Neuronal stem cell (in vitro differentiated cells): ENCODE results near the gene COG5.

Experiments
- DNase-seq: peaks from one replicate; pipeline ENCODE4 v3.0.0-alpha.2; 2013; ENCODE audit warnings: low spot score
- H2AFZ ChIP-seq: one replicate; pipeline ENCODE4 v1.6.1; 2013; ENCODE audit warnings: mild to moderate bottlenecking, low read length, inconsistent platforms
- H2AK5ac ChIP-seq: 2 replicates; pipeline ENCODE4 v1.6.1; 2013; ENCODE audit warnings: low read depth, mild to moderate bottlenecking, inconsistent platforms, low read length, moderate library complexity, mixed read lengths
- H2BK120ac ChIP-seq: 2 replicates; pipeline ENCODE4 v1.6.1; 2013; ENCODE audit warnings: low read depth, mild to moderate bottlenecking, inconsistent platforms, low read length, moderate library complexity, mixed read lengths
- H2BK12ac ChIP-seq: one replicate; pipeline ENCODE4 v1.6.1; 2013; ENCODE audit warnings: low read length, inconsistent platforms
- H2BK15ac ChIP-seq: 2 replicates; pipeline ENCODE4 v1.6.1; 2013; ENCODE audit warnings: mild to moderate bottlenecking, low read length, inconsistent platforms, mixed read lengths
- H2BK5ac ChIP-seq: one replicate; pipeline ENCODE4 v1.6.1; 2013; ENCODE audit warnings: inconsistent platforms, mild to moderate bottlenecking, low read length, moderate library complexity
- H3K14ac ChIP-seq: one replicate; pipeline ENCODE4 v1.6.1; 2013; ENCODE audit warnings: low read length, inconsistent platforms
- H3K18ac ChIP-seq: 2 replicates; pipeline ENCODE4 v1.6.1; 2013; ENCODE audit warnings: low read length, inconsistent platforms
- H3K23ac ChIP-seq: 2 replicates; pipeline ENCODE4 v1.6.1; 2013; ENCODE audit warnings: low read depth, mild to moderate bottlenecking, mixed read lengths, low read length, inconsistent platforms; ENCODE audit not compliant: poor library complexity
- H3K27ac ChIP-seq: replicated peaks from 3 replicates; pipeline ENCODE4 v1.5.1; 2013; ENCODE audit warnings: low read length, inconsistent platforms
- H3K27me3 ChIP-seq, 3 experiments: 2 replicates each; pipeline ENCODE4 v1.6.1; 2013; ENCODE audit warnings: low read length in 3 of 3, mild to moderate bottlenecking in 2 of 3, inconsistent platforms in 1 of 3, low read depth in 1 of 3, mixed read lengths in 1 of 3, moderate library complexity in 1 of 3; ENCODE audit not compliant: control insufficient read depth in 3 of 3, insufficient read depth in 3 of 3
- H3K36me3 ChIP-seq, 2 donors: replicated peaks in 1 of 2; 2 replicates each; pipeline ENCODE4 v1.6.1; 2013; ENCODE audit warnings: low read length in 2 of 2; ENCODE audit not compliant: control insufficient read depth in 2 of 2, insufficient read depth in 2 of 2
- H3K4ac ChIP-seq: 2 replicates; pipeline ENCODE4 v1.6.1; 2013; ENCODE audit warnings: inconsistent platforms, mild to moderate bottlenecking, low read length, moderate library complexity
- H3K4me1 ChIP-seq, 2 donors: 1 replicate in 1 of 2; 2 replicates in 1 of 2; pipeline ENCODE4 v1.6.1; 2013; ENCODE audit warnings: low read length in 2 of 2, low read depth in 1 of 2; ENCODE audit not compliant: control insufficient read depth in 2 of 2, insufficient read depth in 1 of 2
- H3K4me2 ChIP-seq: one replicate; pipeline ENCODE4 v1.6.1; 2013; ENCODE audit warnings: mild to moderate bottlenecking, low read length, inconsistent platforms; ENCODE audit not compliant: insufficient read depth, poor library complexity, severe bottlenecking
- H3K4me3 ChIP-seq, 2 donors: 2 replicates each; pipeline ENCODE4 v1.5.1; 2013; ENCODE audit warnings: low read length in 2 of 2, mild to moderate bottlenecking in 2 of 2, inconsistent platforms in 1 of 2, moderate library complexity in 1 of 2
- H3K79me1 ChIP-seq: one replicate; pipeline ENCODE4 v1.6.1; 2013; ENCODE audit warnings: low read depth, mild to moderate bottlenecking, inconsistent platforms, low read length, moderate library complexity
- H3K9ac ChIP-seq: one replicate; pipeline ENCODE4 v1.6.1; 2013; ENCODE audit warnings: mild to moderate bottlenecking, low read depth, low read length, inconsistent platforms; ENCODE audit not compliant: poor library complexity
- H3K9me3 ChIP-seq, 2 donors: replicated peaks in 1 of 2; 2 replicates each; pipeline versions ENCODE3 to v1.6.1; 2013; ENCODE audit warnings: low read length in 2 of 2, mild to moderate bottlenecking in 2 of 2, inconsistent platforms in 1 of 2, low read depth in 1 of 2, mixed read lengths in 1 of 2, moderate library complexity in 1 of 2; ENCODE audit not compliant: control insufficient read depth in 2 of 2, insufficient read depth in 1 of 2
- H4K8ac ChIP-seq: one replicate; pipeline ENCODE4 v1.6.1; 2013; ENCODE audit warnings: low read depth, mild to moderate bottlenecking, inconsistent platforms, low read length, moderate library complexity
- H4K91ac ChIP-seq: one replicate; pipeline ENCODE4 v1.6.1; 2013; ENCODE audit warnings: low read length, low read depth, mild to moderate bottlenecking, inconsistent platforms; ENCODE audit not compliant: poor library complexity
- WGBS, 2 donors: extraction: QIAGEN DNeasy Blood & Tissue Kit; methylation state at CpG; one replicate each; pipeline ENCODE4 v1.1.7; 2013; ENCODE audit warnings: missing lambda C conversion rate in 2 of 2, mixed read lengths in 1 of 2; ENCODE audit not compliant: insufficient read length in 2 of 2, insufficient replicate concordance in 1 of 2; ENCODE audit errors: extremely low coverage in 2 of 2; 5-methylcytosine and 5-hydroxymethylcytosine counted together

The COG5 gene

DNA sequence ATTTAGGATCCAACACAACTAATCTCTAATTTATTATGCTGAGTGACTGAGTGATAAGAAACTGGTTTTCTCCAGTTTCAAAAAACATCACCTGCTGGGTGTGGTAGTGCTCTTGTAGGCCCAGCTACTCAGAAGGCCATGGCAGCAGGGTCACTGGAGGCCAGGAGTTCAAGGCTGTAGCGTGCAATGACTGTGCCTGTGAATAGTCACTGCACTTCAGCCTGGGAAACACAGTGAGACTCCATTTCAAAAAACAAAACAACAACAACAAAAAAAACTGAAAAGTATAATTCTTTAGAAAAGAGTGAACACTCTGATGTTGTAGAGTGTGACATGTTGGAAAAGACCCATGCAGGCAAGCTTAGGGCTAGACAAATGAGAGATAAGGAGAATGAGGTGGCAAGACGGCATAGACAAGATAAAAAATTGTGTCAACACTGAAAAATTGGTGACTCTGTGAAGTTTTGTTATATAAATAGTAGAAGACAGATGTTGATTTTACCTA lies 243.9 kb downstream of the COG5 start:
- Histone ChIP-seq H3K14ac (no peak overlapping the region), H3K4me1 (no peaks in the 10 kb centered on the region), H3K4me3 (no peak overlapping the region), H3K27ac (no peak overlapping the region), H3K4me2 (no peak overlapping the region), H3K27me3 (no peaks in the 10 kb centered on the region), H3K18ac (no peak overlapping the region), H2BK15ac (no peak overlapping the region), H2BK12ac (no peak overlapping the region), H3K9me3 (peaks cover 0 to 2% of the 10 kb centered on the region in 2 donors), H3K9ac (no peak overlapping the region), H2AK5ac (no peak overlapping the region), H3K36me3 (peaks cover 0 to 7% of the 10 kb centered on the region in 2 donors), H3K4ac (no peak overlapping the region), H3K23ac (no peak overlapping the region), H2BK5ac (no peak overlapping the region), H4K8ac (no peak overlapping the region), H2AFZ (no peak overlapping the region), H2BK120ac (no peak overlapping the region), H4K91ac (no peak overlapping the region), H3K79me1 (no peaks in the 10 kb centered on the region)
- WGBS, 2 donors: no CpG with 5 or more reads among the region's 2 CpGs
- DNase-seq: no peak

DNA sequence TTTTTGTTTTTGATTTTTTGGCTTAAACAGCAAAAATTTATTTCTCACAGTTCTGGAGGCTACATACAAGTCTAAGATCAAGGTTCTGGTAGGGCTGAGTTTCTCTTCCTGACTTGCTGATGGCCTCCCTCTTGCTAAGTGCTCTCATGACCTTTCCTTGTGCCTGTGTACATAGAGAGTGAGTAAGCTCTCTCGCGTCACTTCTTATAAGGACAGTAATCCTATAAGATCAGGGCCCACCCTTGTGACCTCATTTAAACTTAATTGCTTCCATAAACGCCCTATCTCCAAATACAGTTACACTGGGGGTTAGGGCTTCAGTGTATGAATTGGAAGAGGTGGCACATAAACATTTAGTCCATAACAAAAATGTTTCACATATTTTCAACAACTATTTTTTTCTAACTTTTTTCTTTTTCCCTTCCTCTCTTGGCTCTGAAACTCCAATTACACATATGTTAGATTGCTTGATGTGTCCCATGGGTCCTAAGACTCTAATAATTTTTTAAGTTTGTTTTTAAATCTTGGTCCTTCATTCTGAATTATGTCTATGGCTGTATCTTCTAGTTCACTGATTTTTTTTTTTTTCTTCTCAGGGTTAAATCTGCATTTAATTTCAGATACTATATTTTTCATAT lies 245.1 kb downstream of the COG5 start:
- Histone ChIP-seq H3K27me3 (no peaks in the 10 kb centered on the region), H4K8ac (no peak overlapping the region), H3K4me3 (no peak overlapping the region), H3K4me2 (no peak overlapping the region), H2BK12ac (no peak overlapping the region), H2AFZ (no peak overlapping the region), H3K4me1 (no peaks in the 10 kb centered on the region), H3K14ac (no peak overlapping the region), H2BK5ac (no peak overlapping the region), H4K91ac (no peak overlapping the region), H3K4ac (no peak overlapping the region), H3K79me1 (no peaks in the 10 kb centered on the region), H2BK120ac (no peak overlapping the region), H3K27ac (no peak overlapping the region), H2BK15ac (no peak overlapping the region), H2AK5ac (no peak overlapping the region), H3K9ac (no peak overlapping the region), H3K23ac (no peak overlapping the region), H3K18ac (no peak overlapping the region), H3K36me3 (peaks cover 0 to 3% of the 10 kb centered on the region in 2 donors), H3K9me3 (peaks cover 0 to 2% of the 10 kb centered on the region in 2 donors)
- DNase-seq: no peak
- WGBS, 2 donors: no CpG with 5 or more reads among the region's 3 CpGs

- Histone ChIP-seq H4K8ac (no peak overlapping the region), H3K18ac (no peak overlapping the region), H3K4me2 (no peak overlapping the region), H3K4me1 (peaks cover 0 to 1% of the 10 kb centered on the region in 2 donors), H2BK12ac (no peak overlapping the region), H4K91ac (no peak overlapping the region), H3K9me3 (no peaks in the 10 kb centered on the region), H3K4me3 (no peak overlapping the region), H3K9ac (no peak overlapping the region), H3K4ac (no peak overlapping the region), H2AK5ac (no peak overlapping the region), H3K27me3 (no peaks in the 10 kb centered on the region), H3K27ac (no peak overlapping the region), H3K23ac (no peak overlapping the region), H2BK120ac (no peak overlapping the region), H3K79me1 (no peaks in the 10 kb centered on the region), H2BK5ac (no peak overlapping the region), H3K14ac (no peak overlapping the region), H3K36me3 (no peaks in the 10 kb centered on the region), H2BK15ac (no peak overlapping the region), H2AFZ (no peak overlapping the region)
- WGBS, 2 donors: no CpG with 5 or more reads among the region's 1 CpG
- DNase-seq: no peak
Measured at GRCh38 chr7:107315716-107316220, 248.0 kb downstream of the COG5 start.

- no peak overlapping the region for H2BK15ac ChIP-seq
- no peak overlapping the region for H2BK12ac ChIP-seq
- H3K4me3 ChIP-seq: no peak overlapping the region
- no peak overlapping the region for H3K18ac ChIP-seq
- H3K14ac ChIP-seq: no peak overlapping the region
- no peak overlapping the region for H4K91ac ChIP-seq
- H3K4me2 ChIP-seq: no peak overlapping the region
- peaks cover 0 to 1% of the 10 kb centered on the region in 2 donors for H3K4me1 ChIP-seq
- H4K8ac ChIP-seq: no peak overlapping the region
- H3K79me1 ChIP-seq: no peaks in the 10 kb centered on the region
- H3K9ac ChIP-seq: no peak overlapping the region
- H3K4ac ChIP-seq: no peak overlapping the region
- H2AFZ ChIP-seq: no peak overlapping the region
- no peaks in the 10 kb centered on the region for H3K36me3 ChIP-seq
- H3K9me3 ChIP-seq: no peaks in the 10 kb centered on the region
- H3K27ac ChIP-seq: no peak overlapping the region
- WGBS, 2 donors: no CpG with 5 or more reads among the region's 1 CpG
- no peak overlapping the region for H3K23ac ChIP-seq
- H3K27me3 ChIP-seq: no peaks in the 10 kb centered on the region
- H2AK5ac ChIP-seq: no peak overlapping the region
- no peak for DNase-seq
- H2BK120ac ChIP-seq: no peak overlapping the region
- no peak overlapping the region for H2BK5ac ChIP-seq
Measured at GRCh38 chr7:107313355-107313754, 250.4 kb downstream of the COG5 start.
